ENCODE data around the gene TAMALIN.

- TF ChIP-seq CTCF (IDR thresholded peaks at IDR 0.05) (no peak), POLR2A (IDR thresholded peaks at IDR 0.05) (no peak)
Observed at GRCh38 chr12:52053536-52054209, 46.9 kb downstream of the TAMALIN start.

Data from thyroid gland (tissue), 4 donors.